D721Med (cell line): ENCODE measurements around the gene RETREG3.
A peak's percentile ranks its signal among the peaks of the same experiment; 100 is the strongest.

Experiments
- DNase-seq: peaks from one replicate; pipeline ENCODE4 v3.0.0; 2011; ENCODE audit warnings: low spot score; ENCODE audit not compliant: insufficient read length
- FAIRE-seq: peaks from 2 replicates; lab custom pipeline; 2011; peaks lifted over from hg19 to GRCh38; lab: Jason Lieb, UNC
- TF ChIP-seq, protein P1 (sequence below): IDR thresholded peaks from 2 replicates; pipeline ENCODE4 v1.5.1; 2012; ENCODE audit warnings: mild to moderate bottlenecking, control low read depth; ENCODE audit not compliant: insufficient read depth; ENCODE audit errors: missing control alignments

RETREG3 gene

DNA sequence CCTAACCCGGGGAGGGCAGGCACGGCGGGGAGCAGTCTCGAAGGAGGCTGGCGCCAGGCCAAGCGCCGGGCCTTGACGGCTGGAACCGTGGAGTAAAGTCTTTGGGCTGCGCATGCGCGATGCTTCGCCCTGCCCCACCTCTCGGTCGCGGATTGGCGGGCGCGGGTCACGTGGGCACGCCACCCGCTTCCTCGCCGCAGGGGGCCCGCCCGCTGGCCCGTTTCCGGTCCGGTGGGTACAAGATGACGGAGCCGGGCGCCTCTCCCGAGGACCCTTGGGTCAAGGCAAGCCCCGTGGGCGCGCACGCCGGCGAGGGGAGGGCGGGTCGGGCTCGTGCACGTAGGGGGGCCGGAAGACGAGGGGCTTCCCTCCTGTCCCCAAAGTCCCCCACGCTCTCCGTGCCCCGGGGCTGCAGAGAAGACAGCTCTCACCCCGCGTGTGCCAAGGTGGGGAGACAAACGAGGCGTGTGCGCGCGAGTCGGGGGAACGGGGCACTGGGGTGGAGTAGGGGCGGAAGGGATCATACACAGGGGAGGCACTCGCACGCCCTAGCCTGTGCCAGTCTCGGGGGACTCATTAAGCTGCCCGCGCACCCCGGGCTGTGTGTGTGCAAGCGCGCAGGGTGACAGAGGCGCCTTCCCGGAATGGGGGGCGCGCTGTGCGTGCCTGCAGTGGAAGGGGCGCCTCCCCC is 42.1 kb downstream of the RETREG3 start, which contains the start of gene MLX:
Gene MLX, plus strand, starts transcription at position 218 of the 691 bp plus-strand sequence. Its CDS starts 25 bp downstream, at position 243.
- peak; percentile 100 for DNase-seq
- TF ChIP-seq, protein P1, sequence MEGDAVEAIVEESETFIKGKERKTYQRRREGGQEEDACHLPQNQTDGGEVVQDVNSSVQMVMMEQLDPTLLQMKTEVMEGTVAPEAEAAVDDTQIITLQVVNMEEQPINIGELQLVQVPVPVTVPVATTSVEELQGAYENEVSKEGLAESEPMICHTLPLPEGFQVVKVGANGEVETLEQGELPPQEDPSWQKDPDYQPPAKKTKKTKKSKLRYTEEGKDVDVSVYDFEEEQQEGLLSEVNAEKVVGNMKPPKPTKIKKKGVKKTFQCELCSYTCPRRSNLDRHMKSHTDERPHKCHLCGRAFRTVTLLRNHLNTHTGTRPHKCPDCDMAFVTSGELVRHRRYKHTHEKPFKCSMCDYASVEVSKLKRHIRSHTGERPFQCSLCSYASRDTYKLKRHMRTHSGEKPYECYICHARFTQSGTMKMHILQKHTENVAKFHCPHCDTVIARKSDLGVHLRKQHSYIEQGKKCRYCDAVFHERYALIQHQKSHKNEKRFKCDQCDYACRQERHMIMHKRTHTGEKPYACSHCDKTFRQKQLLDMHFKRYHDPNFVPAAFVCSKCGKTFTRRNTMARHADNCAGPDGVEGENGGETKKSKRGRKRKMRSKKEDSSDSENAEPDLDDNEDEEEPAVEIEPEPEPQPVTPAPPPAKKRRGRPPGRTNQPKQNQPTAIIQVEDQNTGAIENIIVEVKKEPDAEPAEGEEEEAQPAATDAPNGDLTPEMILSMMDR, result no peak
- no peak for FAIRE-seq

DNA sequence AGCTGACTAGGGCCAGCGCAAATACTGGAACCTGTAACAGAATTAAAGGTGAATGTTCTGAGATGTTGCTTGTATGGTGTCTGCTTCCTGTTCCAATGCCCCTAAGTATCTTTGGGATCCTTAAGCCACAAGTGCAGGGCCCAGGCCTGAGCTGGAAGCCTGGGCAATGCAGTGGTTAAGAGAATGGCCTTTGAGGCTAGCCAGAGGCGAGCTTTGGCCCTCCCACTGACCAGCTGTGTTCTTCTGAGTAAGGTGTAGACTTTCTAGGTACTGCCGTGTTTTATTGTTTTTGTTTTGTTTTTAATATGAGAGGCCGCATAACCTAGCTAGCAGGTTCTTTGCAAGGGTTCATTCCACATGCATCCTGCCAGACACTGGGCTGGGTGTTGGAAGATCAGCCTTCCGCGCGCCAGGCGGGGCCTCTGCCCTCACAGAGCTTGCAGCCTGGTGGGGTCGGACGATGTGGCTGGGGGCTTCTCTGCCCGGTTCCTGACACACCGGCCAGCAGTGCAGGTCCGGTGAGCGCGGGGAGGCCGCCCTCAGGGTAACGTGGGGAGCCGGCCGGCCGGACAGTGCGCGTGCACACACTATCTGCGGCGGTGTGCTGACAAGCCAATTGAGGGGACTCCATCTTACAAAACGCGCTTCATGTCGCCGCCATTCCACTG is 42.8 kb downstream of the RETREG3 start:
- TF ChIP-seq, protein P1, result no peak
- FAIRE-seq, result no peak
- no peak for DNase-seq

DNA sequence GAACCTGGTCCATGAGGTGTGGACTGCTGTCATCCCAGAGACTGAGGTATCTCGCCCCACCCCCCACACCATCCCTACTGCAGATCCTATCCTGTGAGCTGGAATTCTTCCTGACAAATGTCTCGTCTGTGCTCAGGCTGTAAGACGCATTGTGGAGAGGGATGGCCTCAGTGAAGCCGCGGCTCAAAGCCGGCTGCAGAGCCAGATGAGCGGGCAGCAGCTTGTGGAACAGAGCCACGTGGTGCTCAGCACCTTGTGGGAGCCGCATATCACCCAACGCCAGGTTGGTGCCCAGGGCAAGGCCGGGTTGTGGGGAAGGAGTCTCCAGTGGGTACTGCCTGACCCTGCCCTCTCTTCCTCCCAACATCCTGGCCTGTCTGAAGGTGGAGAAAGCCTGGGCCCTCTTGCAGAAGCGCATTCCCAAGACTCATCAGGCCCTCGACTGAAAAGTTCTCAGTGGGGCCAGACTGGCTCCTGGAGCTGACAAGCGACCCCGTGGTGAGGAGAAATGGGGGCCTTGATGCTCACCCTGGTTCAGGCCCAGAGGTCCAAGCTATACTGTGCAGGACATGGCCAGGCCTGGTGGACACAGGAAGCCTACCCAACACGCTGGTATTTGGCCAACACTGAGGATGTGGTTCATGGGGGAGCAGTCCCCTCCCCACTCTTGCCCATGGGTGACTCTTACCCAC is 43.5 kb downstream of the RETREG3 start:
- DNase-seq (no peak), FAIRE-seq (no peak)
- TF ChIP-seq, protein P1, result no peak

DNA sequence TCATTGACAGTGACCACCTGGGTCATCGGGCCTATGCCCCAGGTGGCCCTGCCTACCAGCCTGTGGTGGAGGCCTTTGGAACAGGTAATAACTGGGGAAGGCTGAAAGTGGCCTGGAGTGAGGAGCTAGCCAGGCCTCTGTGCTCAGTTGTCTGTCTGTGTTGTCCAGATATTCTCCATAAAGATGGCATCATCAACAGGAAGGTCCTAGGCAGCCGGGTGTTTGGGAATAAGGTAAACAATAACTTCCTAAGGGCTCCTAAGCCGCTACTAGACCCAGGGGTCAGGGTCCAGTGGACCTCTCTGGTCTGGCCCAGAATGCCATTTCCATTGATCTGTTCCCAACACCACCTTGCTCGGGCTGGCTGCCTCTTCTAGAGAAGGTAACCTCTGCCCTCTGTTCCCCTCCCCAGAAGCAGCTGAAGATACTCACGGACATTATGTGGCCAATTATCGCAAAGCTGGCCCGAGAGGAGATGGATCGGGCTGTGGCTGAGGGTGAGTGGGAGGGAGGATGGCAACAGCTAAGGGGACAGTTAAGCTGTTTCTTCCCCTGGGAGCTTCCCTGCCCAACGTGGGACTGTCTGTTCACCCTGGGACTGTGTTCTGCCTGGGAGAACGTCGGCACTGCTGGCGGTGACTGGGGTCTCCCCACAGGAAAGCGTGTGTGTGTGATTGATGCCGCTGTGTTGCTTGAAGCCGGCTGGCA is 44.2 kb downstream of the RETREG3 start:
- TF ChIP-seq, protein P1, result no peak
- FAIRE-seq, result no peak
- no peak for DNase-seq

DNA sequence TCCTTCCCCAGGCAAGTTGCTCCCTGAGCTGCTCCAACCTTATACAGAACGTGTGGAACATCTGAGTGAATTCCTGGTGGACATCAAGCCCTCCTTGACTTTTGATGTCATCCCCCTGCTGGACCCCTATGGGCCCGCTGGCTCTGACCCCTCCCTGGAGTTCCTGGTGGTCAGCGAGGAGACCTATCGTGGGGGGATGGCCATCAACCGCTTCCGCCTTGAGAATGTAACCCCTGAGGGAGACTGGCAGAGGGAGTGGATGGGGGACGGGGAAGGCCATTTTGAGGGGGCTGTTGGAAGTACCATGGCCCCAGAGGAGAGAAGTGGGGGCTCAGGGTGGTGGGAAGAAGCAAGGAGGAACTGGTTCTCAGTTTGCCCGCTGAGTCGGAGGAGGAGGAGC is 45.2 kb downstream of the RETREG3 start:
- TF ChIP-seq, protein P1, result no peak
- DNase-seq (no peak), FAIRE-seq (no peak)

DNA sequence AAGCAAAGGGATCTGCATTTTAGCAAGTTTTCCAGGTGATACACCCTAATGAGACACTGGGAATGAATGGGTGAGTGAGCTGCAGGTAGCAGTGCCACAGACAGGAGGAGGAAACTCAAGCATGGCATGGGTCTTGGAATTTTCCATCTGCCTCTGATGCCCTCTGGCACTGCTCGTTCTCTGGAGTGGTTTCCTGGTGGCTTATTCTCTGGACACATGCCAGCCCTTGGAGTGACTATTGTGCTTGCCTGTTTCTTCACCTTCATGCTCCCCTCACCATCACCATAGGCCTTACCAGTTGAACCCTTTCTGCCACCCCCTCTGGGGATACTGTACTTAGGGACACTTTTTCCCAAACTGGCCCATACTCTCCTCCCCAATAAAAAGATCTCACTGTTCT is 45.6 kb downstream of the RETREG3 start:
- TF ChIP-seq, protein P1, result no peak
- FAIRE-seq (no peak), DNase-seq (no peak)
